GM20000 (cell line): Measurements from ENCODE around the gene C1orf159.

ENCODE experiments used
- DNase-seq: peaks from one replicate; pipeline ENCODE4 v3.0.0; 2012; ENCODE audit warnings: low spot score
- CTCF ChIP-seq: IDR thresholded peaks from 2 replicates; pipeline ENCODE4 v1.5.1; 2012; ENCODE audit warnings: mild to moderate bottlenecking, control low read depth; ENCODE audit errors: extremely low read depth, missing control alignments

C1orf159 gene

GRCh38 chr1:1035291-1035943 is 80.5 kb downstream of the C1orf159 start:
- TF ChIP-seq CTCF, result no peak
- no peak for DNase-seq

- no peak for DNase-seq
- no peak for TF ChIP-seq CTCF
Observed at GRCh38 chr1:1034439-1034781, 81.5 kb downstream of the C1orf159 start.

- DNase-seq, result no peak
- TF ChIP-seq CTCF, result no peak
Observed at GRCh38 chr1:1033731-1034438, 82.0 kb downstream of the C1orf159 start.

GRCh38 chr1:1033009-1033587 is 82.8 kb downstream of the C1orf159 start:
- peak; percentile 99 for DNase-seq
- TF ChIP-seq CTCF, result peak; percentile 76

GRCh38 chr1:1032424-1032823 is 83.5 kb downstream of the C1orf159 start:
- peak; percentile 27 for TF ChIP-seq CTCF
- DNase-seq, result no peak
